Endothelial cell of umbilical vein (primary cell): Measurements from ENCODE around the gene RAD18.

Experiments used
- CTCF ChIP-seq, 2 donors: IDR thresholded peaks; 1 replicate in 1 of 2; 2 replicates in 1 of 2; pipeline ENCODE4 v1.5.1; 2011; ENCODE audit warnings: low read length in 2 of 2, mild to moderate bottlenecking in 2 of 2, moderate library complexity in 2 of 2, control low read depth in 1 of 2, inconsistent platforms in 1 of 2, low read depth in 1 of 2; ENCODE audit not compliant: insufficient read depth in 1 of 2; ENCODE audit errors: extremely low read depth in 1 of 2
- POLR2A ChIP-seq: IDR thresholded peaks from 2 replicates; pipeline ENCODE4 v1.6.1; 2012; ENCODE audit warnings: low read depth, mild to moderate bottlenecking, control low read depth, low read length

GRCh38 chr3:8852511-8852910, 110.8 kb downstream of the RAD18 start:
- TF ChIP-seq CTCF (IDR thresholded peaks at IDR 0.05; ENCODE audit: extremely low read depth in 1 of 2, insufficient read depth in 1 of 2, low read depth in 1 of 2, low read length in 2 of 2) (no peak), POLR2A (no peak)
